Prostate gland (tissue), 2 donors: ENCODE data around the gene PTPRK. TPM values are rescaled to one million over a fixed set of nuclear protein-coding genes. Genes with fewer than 3 reads are reported as not detected.

ENCODE experiments used
- DNase-seq: peaks from one replicate; pipeline ENCODE4 v3.0.0-alpha.2; 2019; ENCODE audit warnings: low spot score
- H3K27ac ChIP-seq, 2 donors: fragments of 200-600 bp; sonication (generic); 2 replicates each; pipeline ENCODE4 v1.5.1; 2017 to 2019
- H3K27me3 ChIP-seq: fragments of 200-600 bp; sonication (generic); replicated peaks from 2 replicates; pipeline ENCODE4 v1.5.1; 2019; ENCODE audit not compliant: insufficient read depth
- H3K36me3 ChIP-seq, 2 donors: fragments of 200-600 bp; sonication (generic); 1 replicate in 1 of 2; 2 replicates in 1 of 2; pipeline versions ENCODE4 v1.5.1 to v1.8.1; 2017 to 2019
- H3K4me1 ChIP-seq: fragments of 200-600 bp; sonication (generic); replicated peaks from 2 replicates; pipeline ENCODE4 v1.5.1; 2019
- H3K4me3 ChIP-seq, 2 donors: fragments of 200-600 bp; sonication (generic); 2 replicates each; pipeline ENCODE4 v1.5.1; 2017 to 2019
- H3K9me3 ChIP-seq: fragments of 200-600 bp; sonication (generic); 2 replicates; pipeline ENCODE4 v1.5.1; 2017
- CTCF ChIP-seq, 4 experiments: fragments of 200-600 bp in 2 of 4; fragments of 450-650 bp in 2 of 4; sonication (generic) in 2 of 4; IDR thresholded peaks; 1 replicate in 3 of 4; 2 replicates in 1 of 4; pipeline ENCODE4 v1.5.1; 2016 to 2019; ENCODE audit warnings: antibody characterized with exemption in 4 of 4, mild to moderate bottlenecking in 2 of 4, moderate library complexity in 2 of 4
- POLR2A ChIP-seq: fragments of 450-650 bp; IDR thresholded peaks from one replicate; pipeline ENCODE4 v1.6.1; 2016; ENCODE audit warnings: antibody characterized with exemption, mild to moderate bottlenecking
- POLR2AphosphoS5 ChIP-seq: sonication (generic); formaldehyde crosslinking; IDR thresholded peaks from one replicate; pipeline ENCODE4 v1.6.1; 2017; ENCODE audit warnings: antibody characterized with exemption
- WGBS: methylation state at CpG from one replicate; pipeline ENCODE4 v1.1.5; 2018; 5-methylcytosine and 5-hydroxymethylcytosine counted together
- intact Hi-C: fragments of 100-400 bp; cut with DNase I; formaldehyde crosslinking; loops from one replicate; pipeline ENCODE4 v1.14.2; 2022
- total RNA-seq, 2 donors: library from RNA; depleted of rRNA; stranded (reverse); fragments of >200 nt; gene quantifications; one replicate each; pipeline ENCODE4 v1.1.0, GENCODE V29; 2016

The PTPRK gene
- total RNA-seq, 2 donors from 2014 or later, result 32.0 to 64.6 TPM

DNA sequence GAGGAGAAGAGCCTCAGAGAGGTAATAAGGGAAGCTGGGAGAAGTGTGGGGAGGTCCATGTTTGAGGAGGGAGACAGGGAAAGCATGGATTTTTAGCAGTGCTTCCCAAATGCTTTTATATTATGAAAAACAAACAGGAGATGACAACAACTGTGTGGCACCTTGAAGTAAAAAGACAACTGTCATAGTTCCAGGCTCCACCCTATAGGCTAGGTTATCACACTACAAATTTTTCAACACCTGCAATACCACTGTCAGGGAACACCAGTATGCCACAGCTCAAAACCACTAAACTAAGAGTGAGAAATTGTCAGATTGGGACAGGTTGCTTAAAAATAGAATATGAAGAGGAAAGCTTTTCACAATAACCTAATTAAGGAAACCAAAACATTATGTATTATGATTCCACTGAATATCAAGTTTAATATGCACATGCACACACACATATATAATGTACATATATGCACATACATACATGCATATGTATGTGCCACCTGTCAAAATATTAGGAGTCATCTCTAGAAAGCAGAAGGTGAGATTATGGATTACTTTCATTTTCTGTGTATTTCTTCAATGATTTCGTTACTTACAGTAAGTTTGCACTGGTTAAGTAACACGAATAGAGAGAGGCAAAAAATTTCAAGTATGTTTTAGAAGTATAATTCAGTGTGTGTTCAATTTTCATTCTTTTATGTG lies 261.2 kb downstream of the PTPRK start:
- no peaks in the 10 kb centered on the region for H3K4me1 ChIP-seq
- intact Hi-C loops, result no loop called here
- DNase-seq, result no peak
- no peak overlapping the region for H3K4me3 ChIP-seq
- 51% methylated on average over 2 of the region's 2 CpGs for WGBS
- H3K27me3 ChIP-seq, result no peaks in the 10 kb centered on the region
- H3K36me3 ChIP-seq, result no peaks in the 10 kb centered on the region
- H3K9me3 ChIP-seq, result no peaks in the 10 kb centered on the region
- H3K27ac ChIP-seq, result no peak overlapping the region
- TF ChIP-seq CTCF (IDR thresholded peaks at IDR 0.05), result no peak
- TF ChIP-seq POLR2A, result no peak

DNA sequence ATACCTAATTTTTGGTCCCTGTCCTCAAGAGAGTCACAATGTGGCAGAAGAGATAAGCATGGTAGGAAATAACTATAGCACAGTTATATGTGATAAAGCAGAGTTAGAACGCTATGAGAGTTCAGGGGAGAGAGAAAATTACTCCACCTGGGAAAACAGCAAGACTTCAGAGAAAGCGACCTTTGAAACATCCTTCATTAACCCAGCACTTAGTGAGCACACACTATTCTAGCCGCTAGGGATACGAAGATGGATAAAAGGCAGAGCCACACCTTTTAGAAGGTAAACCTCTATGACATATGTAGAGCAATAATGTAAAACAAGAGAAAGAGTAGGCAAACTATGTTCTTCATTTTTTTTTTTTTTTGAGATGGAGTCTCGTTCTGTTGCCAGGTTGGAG lies 264.3 kb downstream of the PTPRK start:
- no peak overlapping the region for H3K27ac ChIP-seq
- DNase-seq, result no peak
- TF ChIP-seq CTCF (IDR thresholded peaks at IDR 0.05) (no peak), POLR2A (no peak), POLR2AphosphoS5 (no peak)
- no peaks in the 10 kb centered on the region for H3K36me3 ChIP-seq
- H3K9me3 ChIP-seq, result no peaks in the 10 kb centered on the region
- over 99% methylated on average over 5 of the region's 5 CpGs for WGBS
- no peaks in the 10 kb centered on the region for H3K4me1 ChIP-seq
- intact Hi-C loops, result no loop called here
- no peak overlapping the region for H3K4me3 ChIP-seq
- no peaks in the 10 kb centered on the region for H3K27me3 ChIP-seq

DNA sequence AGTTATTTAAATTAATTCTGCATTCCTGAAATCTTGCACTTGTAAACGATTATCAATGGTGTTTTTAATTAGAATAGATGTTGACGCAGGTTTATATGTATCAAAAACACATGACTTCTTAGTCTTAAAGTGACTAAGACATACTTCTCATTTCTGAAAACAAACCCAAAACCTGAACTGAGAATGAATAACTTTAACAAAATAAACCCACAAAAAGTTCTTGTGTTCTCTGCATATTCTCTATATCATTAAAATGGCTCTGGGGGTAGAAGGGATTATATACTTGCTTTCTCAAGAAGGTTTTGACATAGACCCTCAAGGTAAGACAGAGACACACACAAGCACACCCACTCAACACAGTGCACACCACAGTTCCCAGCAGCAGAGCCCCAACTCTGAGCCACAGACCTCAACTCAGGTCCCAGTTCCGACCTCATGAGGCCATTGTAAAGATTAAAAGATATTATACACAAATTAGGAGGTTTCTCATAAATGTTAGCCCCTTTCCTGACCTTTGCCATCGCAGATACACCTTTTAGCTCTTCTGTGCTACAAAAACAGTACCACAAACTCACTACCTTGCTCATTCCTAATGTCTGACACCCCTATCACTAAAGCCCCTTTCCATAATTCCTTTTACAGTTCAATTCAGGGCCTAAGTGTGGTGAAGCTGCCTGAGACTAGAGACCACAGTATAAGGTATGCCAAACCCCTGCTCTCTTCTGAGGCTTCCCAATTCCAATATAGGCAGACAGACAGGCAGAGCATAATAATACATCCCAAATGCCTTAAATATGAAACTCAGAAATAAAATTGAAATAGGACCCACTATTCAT lies 267.8 kb downstream of the PTPRK start:
- no peak for TF ChIP-seq POLR2AphosphoS5
- TF ChIP-seq POLR2A, result no peak
- no peak for TF ChIP-seq CTCF (IDR thresholded peaks at IDR 0.05)
- no peaks in the 10 kb centered on the region for H3K9me3 ChIP-seq
- DNase-seq, result no peak
- no peak overlapping the region for H3K27ac ChIP-seq
- H3K27me3 ChIP-seq, result no peaks in the 10 kb centered on the region
- intact Hi-C loops, result no loop called here
- WGBS, result 90% methylated on average over 4 of the region's 4 CpGs
- H3K36me3 ChIP-seq, result no peaks in the 10 kb centered on the region
- no peak overlapping the region for H3K4me3 ChIP-seq
- no peaks in the 10 kb centered on the region for H3K4me1 ChIP-seq

- no peaks in the 10 kb centered on the region for H3K27me3 ChIP-seq
- 84% methylated on average over 4 of the region's 4 CpGs for WGBS
- H3K4me1 ChIP-seq, result no peaks in the 10 kb centered on the region
- no peaks in the 10 kb centered on the region for H3K36me3 ChIP-seq
- no peak overlapping the region for H3K4me3 ChIP-seq
- intact Hi-C loops, result no loop called here
- H3K27ac ChIP-seq, result no peak overlapping the region
- no peaks in the 10 kb centered on the region for H3K9me3 ChIP-seq
- TF ChIP-seq POLR2AphosphoS5, result no peak
- TF ChIP-seq CTCF (IDR thresholded peaks at IDR 0.05), result no peak
- DNase-seq, result no peak
Measured at GRCh38 chr6:128251445-128252340, 268.7 kb downstream of the PTPRK start.
